Gastroesophageal sphincter (tissue), 3 donors: Measurements from ENCODE around the gene TNFAIP6.

Source experiments
- CTCF ChIP-seq, 4 experiments: fragments of 200-600 bp in 2 of 4; fragments of 450-650 bp in 2 of 4; sonication (generic) in 1 of 4; IDR thresholded peaks; one replicate each; pipeline ENCODE4 v1.5.1; 2017 to 2019; ENCODE audit warnings: antibody characterized with exemption in 4 of 4, mild to moderate bottlenecking in 2 of 4, moderate library complexity in 2 of 4
- POLR2A ChIP-seq, 2 donors: fragments of 450-650 bp; IDR thresholded peaks; one replicate each; pipeline ENCODE4 v1.6.1; 2017; ENCODE audit warnings: antibody characterized with exemption in 2 of 2, mild to moderate bottlenecking in 2 of 2, moderate library complexity in 1 of 2
- POLR2AphosphoS5 ChIP-seq: sonication (generic); formaldehyde crosslinking; IDR thresholded peaks from one replicate; pipeline ENCODE4 v1.6.1; 2017; ENCODE audit warnings: antibody characterized with exemption

GRCh38 chr2:151423760-151424159, 66.4 kb downstream of the TNFAIP6 start:
- no peak for TF ChIP-seq CTCF (IDR thresholded peaks at IDR 0.05)
- no peak for TF ChIP-seq POLR2AphosphoS5
- TF ChIP-seq POLR2A (IDR thresholded peaks at IDR 0.05) = no peak
